Measurements from ENCODE around the gene CAMK1D. TPM values are rescaled to one million over a fixed set of nuclear protein-coding genes. Genes with fewer than 3 reads are reported as not detected.

Gene CAMK1D
- polyA plus RNA-seq, 1 of the 3 experiments (the other 2 are of a cell fraction): 4.1 TPM

GRCh38 chr10:12868229-12868628, 518.9 kb downstream of the CAMK1D start:
- Histone ChIP-seq H3K79me2 (ENCODE audit: insufficient read depth) (no peaks in the 10 kb centered on the region), H3K4me1 (ENCODE audit: control insufficient read depth in 1 of 2, insufficient read depth in 2 of 2, low read depth in 1 of 2, low read length in 1 of 2) (no peaks in the 10 kb centered on the region), H3K36me3 (replicated peaks in 1 of 2; ENCODE audit: control insufficient read depth in 1 of 2, insufficient read depth in 2 of 2, low read length in 1 of 2) (no peaks in the 10 kb centered on the region), H3K27me3 (ENCODE audit: insufficient read depth) (no peaks in the 10 kb centered on the region), H3K9me2 (no peaks in the 10 kb centered on the region), H3K4me3 (ENCODE audit: low read depth in 2 of 2, low read length in 1 of 2) (no peak overlapping the region), H3F3A (replicated peaks; ENCODE audit: insufficient read depth) (no peaks in the 10 kb centered on the region), H3K27ac (ENCODE audit: low read depth in 2 of 2, low read length in 1 of 2) (no peak overlapping the region), H2AFZ (ENCODE audit: low read depth) (no peak overlapping the region), H3K4me2 (no peak overlapping the region), H3K9me3 (no peaks in the 10 kb centered on the region), H4K20me1 (ENCODE audit: insufficient read depth) (no peaks in the 10 kb centered on the region), H3K9ac (no peak overlapping the region)
- ChIA-PET POLR2A (no interaction called here), CTCF (interaction anchor here (1.3 to 1.5 kb wide), 2 partner anchors 156 to 234 kb away, joined by 3 read pairs; no protein-coding TSS in a partner anchor)
- 41% methylated on average over 5 of the region's 5 CpGs for WGBS (ENCODE audit: low lambda C conversion rate)
- no peak for DNase-seq
- TF ChIP-seq USF2 (IDR thresholded peaks at IDR 0.05; ENCODE audit: borderline replicate concordance, low read depth, low read length) (no peak), TCF12 (IDR thresholded peaks at IDR 0.05) (no peak)

- Histone ChIP-seq H3K4me3 (ENCODE audit: low read depth in 2 of 2, low read length in 1 of 2) (no peak overlapping the region), H3K9ac (no peak overlapping the region), H4K20me1 (ENCODE audit: insufficient read depth) (no peaks in the 10 kb centered on the region), H3K4me2 (no peak overlapping the region), H3K27ac (ENCODE audit: low read depth in 2 of 2, low read length in 1 of 2) (no peak overlapping the region), H3K4me1 (ENCODE audit: control insufficient read depth in 1 of 2, insufficient read depth in 2 of 2, low read depth in 1 of 2, low read length in 1 of 2) (no peaks in the 10 kb centered on the region), H3K9me3 (no peaks in the 10 kb centered on the region), H3K79me2 (ENCODE audit: insufficient read depth) (no peaks in the 10 kb centered on the region), H2AFZ (ENCODE audit: low read depth) (no peak overlapping the region), H3F3A (replicated peaks; ENCODE audit: insufficient read depth) (no peaks in the 10 kb centered on the region), H3K27me3 (ENCODE audit: insufficient read depth) (no peaks in the 10 kb centered on the region), H3K9me2 (no peaks in the 10 kb centered on the region), H3K36me3 (replicated peaks in 1 of 2; ENCODE audit: control insufficient read depth in 1 of 2, insufficient read depth in 2 of 2, low read length in 1 of 2) (no peaks in the 10 kb centered on the region)
- TF ChIP-seq MEF2A (IDR thresholded peaks at IDR 0.05; ENCODE audit: borderline replicate concordance, low read depth): no peak
- no peak for TF ChIP-seq ELF1 (IDR thresholded peaks at IDR 0.05)
- TF ChIP-seq FOSL2 (IDR thresholded peaks at IDR 0.05; ENCODE audit: borderline replicate concordance, low read depth): no peak
- no peak for DNase-seq
- CTCF ChIA-PET: interaction anchor here (0.9 to 1.5 kb wide), 3 partner anchors 10 to 206 kb away, joined by 3 to 5 read pairs (median 3); no protein-coding TSS in a partner anchor
- POLR2A ChIA-PET: no interaction called here
- 69% methylated on average over 3 of the region's 3 CpGs for whole genome bisulfite sequencing (ENCODE audit: low lambda C conversion rate)
Measured at GRCh38 chr10:12869427-12869826, 520.1 kb downstream of the CAMK1D start.

- POLR2A ChIA-PET: no interaction called here
- Histone ChIP-seq H3F3A (replicated peaks; ENCODE audit: insufficient read depth) (no peaks in the 10 kb centered on the region), H3K9me3 (no peaks in the 10 kb centered on the region)
- TF ChIP-seq FOXM1 (IDR thresholded peaks at IDR 0.05; ENCODE audit: low read depth): no peak
- no peak for TF ChIP-seq POLR2AphosphoS5 (IDR thresholded peaks at IDR 0.05; ENCODE audit: low read depth, low read length)
- no peak for TF ChIP-seq FOXJ3 (CRISPR knock-in tag; IDR thresholded peaks at IDR 0.05)
- no peak for TF ChIP-seq EP300 (IDR thresholded peaks at IDR 0.05; ENCODE audit: borderline replicate concordance in 1 of 2, low read depth in 1 of 2, low read length in 1 of 2)
- TF ChIP-seq RFX5 (IDR thresholded peaks at IDR 0.05; ENCODE audit: low read length): no peak
- no peak for TF ChIP-seq PBX3 (IDR thresholded peaks at IDR 0.05)
- no peak for TF ChIP-seq CHD2 (IDR thresholded peaks at IDR 0.05; ENCODE audit: low read length, partially characterized antibody)
- no peak for TF ChIP-seq CTCF (IDR thresholded peaks at IDR 0.05)
- no peak for TF ChIP-seq ELF1 (IDR thresholded peaks at IDR 0.05)
- no peak for TF ChIP-seq MEF2A (IDR thresholded peaks at IDR 0.05; ENCODE audit: borderline replicate concordance, low read depth)
- TF ChIP-seq ZBTB33 (IDR thresholded peaks at IDR 0.05; ENCODE audit: borderline replicate concordance, low read depth): no peak
- no peak for TF ChIP-seq YY1 (IDR thresholded peaks at IDR 0.05; ENCODE audit: low read depth)
- no peak for TF ChIP-seq USF2 (IDR thresholded peaks at IDR 0.05; ENCODE audit: borderline replicate concordance, low read depth, low read length)
- no peak for TF ChIP-seq RCOR1 (IDR thresholded peaks at IDR 0.05; ENCODE audit: low read length)
Measured at GRCh38 chr10:12872577-12872976, 523.2 kb downstream of the CAMK1D start.

More at GRCh38 chr10:12872577-12872976, 523.2 kb downstream of the CAMK1D start:
- H3K9me2 ChIP-seq: no peaks in the 10 kb centered on the region
- no peak overlapping the region for H2AFZ ChIP-seq (ENCODE audit: low read depth)
- no peak overlapping the region for H3K4me3 ChIP-seq (ENCODE audit: low read depth in 2 of 2, low read length in 1 of 2)
- no peaks in the 10 kb centered on the region for H3K27me3 ChIP-seq (ENCODE audit: insufficient read depth)
- H4K20me1 ChIP-seq (ENCODE audit: insufficient read depth): no peaks in the 10 kb centered on the region
- WGBS (ENCODE audit: low lambda C conversion rate): 73% methylated on average over 8 of the region's 9 CpGs
- H3K79me2 ChIP-seq (ENCODE audit: insufficient read depth): no peaks in the 10 kb centered on the region
- no peaks in the 10 kb centered on the region for H3K36me3 ChIP-seq (replicated peaks in 1 of 2; ENCODE audit: control insufficient read depth in 1 of 2, insufficient read depth in 2 of 2, low read length in 1 of 2)
- CTCF ChIA-PET: no interaction called here
- no peak overlapping the region for H3K9ac ChIP-seq
- DNase-seq: no peak
- no peak overlapping the region for H3K4me2 ChIP-seq
- peaks cover 0 to 6% of the 10 kb centered on the region in 2 experiments; a peak in 1 of 4 replicates for H3K4me1 ChIP-seq (ENCODE audit: control insufficient read depth in 1 of 2, insufficient read depth in 2 of 2, low read depth in 1 of 2, low read length in 1 of 2)
- H3K27ac ChIP-seq (ENCODE audit: low read depth in 2 of 2, low read length in 1 of 2): no peak overlapping the region

All from SK-N-SH (cell line).